ENCODE results near the gene SLC20A1. TPM values are rescaled to one million over a fixed set of nuclear protein-coding genes. Genes with fewer than 3 reads are reported as not detected.
"Not testable (repeated sequence)": the region's sequence is repeated elsewhere in the genome, so short reads cannot be mapped to it uniquely, and the experiment has no call there.

Gene SLC20A1
- total RNA-seq (2014; rRNA removed; shearing (Covaris generic)) = 225 and 403 TPM in 2 replicates
- 351 and 414 TPM in 2 replicates for polyA plus RNA-seq (2015; cell fraction: cytosol; rRNA removed)
- 1,087 and 1,109 TPM in 2 replicates for polyA plus RNA-seq (2015; cell fraction: nucleus; rRNA removed)

GRCh38 chr2:112645310-112646101 is at the start of gene SLC20A1:
Gene SLC20A1 (plus strand): TSS chr2:112645939. CDS start chr2:112646829, 890 bp downstream.
- peak; percentile 96 for DNase-seq (ENCODE audit: low read depth)

- no peak for DNase-seq (ENCODE audit: low read depth)
These were observed 48.0 kb upstream of the SLC20A1 start for GRCh38 chr2:112597537-112598322.

DNA sequence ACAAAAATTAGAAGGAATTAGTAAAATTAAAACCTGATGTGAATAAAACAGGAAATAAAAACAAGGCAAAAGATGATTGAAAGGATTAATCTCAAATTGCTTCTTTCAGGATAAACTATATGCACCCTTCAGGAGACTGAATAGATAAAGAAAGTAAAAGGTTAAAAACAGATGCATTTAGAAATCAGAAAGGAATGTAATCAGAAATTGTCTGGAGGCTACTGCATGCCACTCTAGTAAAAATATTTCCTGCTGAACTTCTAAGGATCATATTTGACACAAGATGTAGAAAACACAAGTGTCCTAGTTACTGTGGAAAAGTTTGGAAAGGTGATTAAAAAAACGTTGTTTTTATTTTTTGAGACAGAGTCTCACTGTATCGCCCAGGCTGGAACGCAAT is 45.1 kb upstream of the SLC20A1 start:
- DNase-seq (ENCODE audit: low read depth) = no peak

GRCh38 chr2:112601754-112602153 is 44.0 kb upstream of the SLC20A1 start:
- no peak for DNase-seq (ENCODE audit: low read depth)

DNA sequence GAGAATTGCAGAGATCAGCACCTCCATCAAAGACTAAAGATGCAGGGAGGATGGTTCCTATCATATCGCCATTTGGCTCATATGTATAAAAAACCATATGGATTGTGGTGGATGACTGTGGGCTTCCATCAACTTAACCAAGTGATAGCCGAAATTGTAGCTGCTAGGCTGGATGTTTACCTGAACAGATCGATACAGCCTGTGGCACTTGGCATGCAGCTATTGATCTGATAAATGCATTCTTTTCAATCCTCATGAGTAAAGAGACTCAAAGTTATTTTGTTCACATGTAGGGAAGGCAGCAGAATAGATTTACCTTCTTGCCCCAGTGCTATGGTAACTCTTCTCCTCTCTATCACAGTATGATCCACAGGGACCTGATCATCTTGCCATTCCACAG is 42.8 kb upstream of the SLC20A1 start:
- DNase-seq (ENCODE audit: low read depth) = no peak

DNA sequence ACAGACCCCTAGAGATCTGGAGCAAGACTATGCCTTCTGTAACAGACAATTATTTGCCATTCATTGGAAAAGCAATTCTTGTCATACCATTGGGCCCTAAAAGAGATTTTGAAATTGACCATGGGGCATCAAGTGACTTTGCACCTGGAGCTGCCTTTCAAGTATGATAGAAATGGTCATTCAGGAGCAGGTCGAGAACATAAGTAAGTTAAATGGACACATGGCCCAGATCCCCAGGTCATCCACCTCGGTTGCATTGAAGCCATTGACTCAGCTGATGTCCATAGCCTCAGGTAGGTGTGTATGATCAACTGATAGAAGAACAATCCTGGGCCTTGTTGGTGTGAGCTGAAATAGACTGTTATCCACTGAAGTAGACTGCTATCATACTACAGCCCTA is 42.0 kb upstream of the SLC20A1 start:
- no peak for DNase-seq (ENCODE audit: low read depth)

DNA sequence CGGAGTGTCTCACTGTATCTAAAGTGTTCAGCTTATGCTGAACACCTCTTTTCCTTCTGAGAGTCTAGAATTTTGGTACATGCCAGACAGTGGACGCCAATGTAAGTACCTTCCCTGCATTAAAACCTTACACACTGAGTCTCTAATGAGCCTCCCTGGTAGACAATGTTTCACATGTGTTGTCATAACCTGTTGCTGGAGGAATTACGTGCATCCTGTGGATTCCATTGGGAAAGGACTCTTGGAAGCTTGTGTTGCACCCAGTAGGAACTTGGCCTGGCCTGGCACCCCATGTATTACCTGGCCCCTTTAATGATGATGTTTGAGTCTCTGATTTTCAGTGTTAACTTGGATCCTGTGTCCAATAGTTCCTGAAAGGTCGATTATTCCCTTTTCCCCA is 40.8 kb upstream of the SLC20A1 start:
- DNase-seq (ENCODE audit: low read depth) = no peak

DNA sequence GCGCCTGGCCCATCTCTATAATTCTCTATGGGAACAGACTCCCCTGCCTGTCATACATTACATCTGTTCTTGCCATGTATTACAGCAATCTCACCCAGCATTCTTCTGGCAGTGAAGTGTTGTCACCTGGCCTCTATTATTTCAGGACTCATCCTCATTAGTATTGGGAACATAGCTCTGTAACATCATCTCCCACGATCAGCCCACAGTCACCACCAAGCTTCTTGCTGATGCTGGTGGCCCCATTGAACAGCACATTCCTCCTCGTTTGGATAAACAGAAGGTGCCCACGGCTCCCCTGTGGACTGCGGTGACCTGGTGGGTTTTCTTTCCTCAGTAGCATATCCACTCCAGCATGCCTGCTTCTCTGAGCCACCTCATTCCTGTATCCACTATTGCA is 39.8 kb upstream of the SLC20A1 start:
- DNase-seq (ENCODE audit: low read depth) = no peak

- no peak for DNase-seq (ENCODE audit: low read depth)
These were observed 39.2 kb upstream of the SLC20A1 start for GRCh38 chr2:112606547-112606946.

GRCh38 chr2:112607680-112608438 is 37.9 kb upstream of the SLC20A1 start:
- DNase-seq (ENCODE audit: low read depth) = no peak

DNA sequence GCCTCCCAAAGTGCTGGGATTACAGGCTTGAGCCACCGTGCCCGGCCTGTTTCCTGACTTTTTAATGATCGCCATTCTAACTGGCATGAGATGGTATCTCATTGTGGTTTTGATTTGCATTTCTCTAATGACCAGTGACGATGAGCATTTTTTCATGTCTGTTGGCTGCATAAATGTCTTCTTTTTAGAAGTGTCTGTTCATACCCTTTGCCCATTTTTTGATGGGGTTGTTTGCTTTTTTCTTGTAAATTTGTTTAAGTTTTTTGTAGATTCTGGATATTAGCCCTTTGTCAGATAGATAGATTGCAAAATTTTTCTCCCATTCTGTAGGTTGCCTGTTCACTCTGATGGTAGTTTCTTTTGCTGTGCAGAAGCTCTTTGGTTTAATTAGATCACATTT is 36.4 kb upstream of the SLC20A1 start:
- not testable (repeated sequence) for DNase-seq (ENCODE audit: low read depth)

GRCh38 chr2:112612283-112612682 is 33.5 kb upstream of the SLC20A1 start:
- DNase-seq (ENCODE audit: low read depth) = not testable (repeated sequence)

DNA sequence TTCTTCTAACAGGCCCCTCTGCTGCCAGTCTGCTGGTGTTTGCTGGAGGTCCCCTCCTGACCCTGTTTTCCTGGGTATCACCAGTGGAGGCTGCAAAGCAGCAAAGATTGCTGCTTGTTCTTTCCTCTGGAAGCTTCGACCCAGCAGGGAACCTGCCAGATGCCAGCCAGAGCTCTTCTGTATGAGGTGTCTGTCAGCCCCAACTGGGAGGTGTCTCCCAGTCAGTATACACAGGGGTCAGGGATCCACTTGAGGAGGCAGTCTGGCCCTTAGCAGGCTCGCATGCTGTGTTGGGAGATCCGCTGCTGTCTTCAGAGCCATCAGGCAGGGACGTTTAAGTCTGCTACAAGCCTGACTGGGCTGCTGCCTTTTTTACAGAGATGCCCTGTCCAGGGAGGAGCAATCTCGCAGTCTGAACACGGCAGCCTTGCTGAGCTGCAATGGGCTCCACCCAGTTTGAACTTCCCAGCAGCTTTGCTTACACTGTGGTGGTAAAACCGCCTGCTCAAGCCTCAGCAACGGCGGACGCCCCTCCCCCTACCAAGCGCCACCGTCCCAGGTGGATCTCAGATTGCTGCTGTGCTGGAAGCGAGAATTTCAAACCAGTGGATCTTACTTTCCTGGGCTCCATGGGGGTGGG is 31.4 kb upstream of the SLC20A1 start:
- DNase-seq (ENCODE audit: low read depth) = no peak

DNA sequence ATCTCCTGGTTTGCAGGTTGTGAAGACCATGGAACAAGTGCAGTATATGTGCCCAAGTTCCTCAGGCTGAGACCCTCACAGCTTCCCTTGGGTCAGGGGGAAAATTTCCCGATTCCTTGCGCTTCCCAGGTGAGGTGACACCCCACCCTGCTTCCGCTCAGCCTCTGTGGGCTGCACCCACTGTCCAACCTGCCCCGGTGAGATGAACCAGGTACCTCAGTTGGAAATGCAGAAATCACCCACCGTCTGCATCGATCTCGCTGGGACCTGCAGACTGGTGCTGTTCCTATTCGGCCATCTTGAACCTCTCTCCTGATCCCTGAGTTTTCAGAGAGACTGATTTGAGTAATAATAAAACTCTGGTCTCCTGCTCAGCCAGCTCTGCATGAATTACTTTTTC is 30.7 kb upstream of the SLC20A1 start:
- no peak for DNase-seq (ENCODE audit: low read depth)

GRCh38 chr2:112615798-112616197 is 29.9 kb upstream of the SLC20A1 start:
- DNase-seq (ENCODE audit: low read depth) = not testable (repeated sequence)

- no peak for DNase-seq (ENCODE audit: low read depth)
These were observed 27.4 kb upstream of the SLC20A1 start for GRCh38 chr2:112618383-112618782.

GRCh38 chr2:112621790-112622527 is 23.8 kb upstream of the SLC20A1 start:
- DNase-seq (ENCODE audit: low read depth) = peak; percentile 78

DNA sequence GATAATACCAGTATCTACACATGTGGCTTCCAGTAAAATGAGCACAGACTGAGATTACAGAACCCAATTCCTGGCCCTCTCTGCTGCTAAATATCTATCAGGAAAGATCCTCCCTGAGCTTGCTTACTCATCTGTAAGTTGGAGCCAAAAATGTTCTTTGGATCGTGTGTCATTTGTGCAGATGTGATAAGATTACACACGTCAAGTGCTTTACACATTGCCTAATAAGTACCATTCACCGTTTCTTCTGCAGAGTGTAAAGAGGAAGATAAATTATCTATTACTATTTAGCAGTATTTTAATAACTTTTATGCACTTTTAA is 23.2 kb upstream of the SLC20A1 start:
- DNase-seq (ENCODE audit: low read depth) = peak; percentile 79

GRCh38 chr2:112623913-112624777 is 21.6 kb upstream of the SLC20A1 start:
- peak; percentile 96 for DNase-seq (ENCODE audit: low read depth)

Measured in HT1080 (cell line).